Liver (tissue), 9 donors: ENCODE results near the gene ARID5B. TPM values are rescaled to one million over a fixed set of nuclear protein-coding genes. Genes with fewer than 3 reads are reported as not detected.

Source experiments
- DNase-seq: peaks from one replicate; pipeline ENCODE4 v3.0.0-alpha.2; 2017; ENCODE audit warnings: low spot score
- H3K27ac ChIP-seq, 2 donors: one replicate each; pipeline ENCODE4 v1.7.0; 2013; ENCODE audit warnings: inconsistent platforms in 2 of 2, low read length in 2 of 2, control low read depth in 1 of 2, low read depth in 1 of 2, mild to moderate bottlenecking in 1 of 2
- H3K27me3 ChIP-seq, 4 donors: one replicate each; pipeline versions ENCODE4 v1.6.1 to v1.7.0; 2013; ENCODE audit warnings: low read length in 3 of 4, inconsistent platforms in 1 of 4, mild to moderate bottlenecking in 1 of 4, moderate library complexity in 1 of 4; ENCODE audit not compliant: control insufficient read depth in 4 of 4, insufficient read depth in 4 of 4
- H3K36me3 ChIP-seq, 4 donors: one replicate each; pipeline versions ENCODE4 v1.6.1 to v1.7.0; 2013; ENCODE audit warnings: low read length in 3 of 4, mild to moderate bottlenecking in 3 of 4, low read depth in 1 of 4, moderate library complexity in 1 of 4; ENCODE audit not compliant: control insufficient read depth in 4 of 4, insufficient read depth in 3 of 4
- H3K4me1 ChIP-seq, 4 donors: one replicate each; pipeline versions ENCODE4 v1.6.1 to v1.7.0; 2013; ENCODE audit warnings: low read length in 3 of 4, mild to moderate bottlenecking in 3 of 4, moderate library complexity in 1 of 4; ENCODE audit not compliant: control insufficient read depth in 4 of 4, insufficient read depth in 4 of 4
- H3K4me3 ChIP-seq, 3 donors: one replicate each; pipeline versions ENCODE4 v1.6.1 to v1.7.0; 2013; ENCODE audit warnings: low read length in 3 of 3, control low read depth in 1 of 3, low read depth in 1 of 3, mild to moderate bottlenecking in 1 of 3
- H3K9ac ChIP-seq, 2 donors: one replicate each; pipeline ENCODE4 v1.7.0; 2013; ENCODE audit warnings: low read length in 2 of 2, mild to moderate bottlenecking in 2 of 2, moderate library complexity in 2 of 2, control low read depth in 1 of 2, low read depth in 1 of 2
- H3K9me3 ChIP-seq, 4 donors: one replicate each; pipeline versions ENCODE4 v1.6.1 to v1.7.0; 2013; ENCODE audit warnings: low read length in 3 of 4; ENCODE audit not compliant: control insufficient read depth in 4 of 4
- ATF3 ChIP-seq: IDR thresholded peaks from 2 replicates; pipeline ENCODE4 v1.6.1; 2016; ENCODE audit warnings: antibody characterized with exemption
- CTCF ChIP-seq: fragments of 150-350 bp; IDR thresholded peaks from 2 replicates; pipeline ENCODE4 v1.5.1; 2017; ENCODE audit warnings: improper control_type of control experiment, low read depth, low read length; ENCODE audit not compliant: missing input control
- EGR1 ChIP-seq, 2 donors: IDR thresholded peaks; 2 replicates each; pipeline ENCODE4 v1.6.1; 2016 to 2018; ENCODE audit warnings: antibody characterized with exemption in 2 of 2, low read depth in 2 of 2
- FOXA1 ChIP-seq: IDR thresholded peaks from 2 replicates; pipeline ENCODE4 v1.6.1; 2016; ENCODE audit warnings: antibody characterized with exemption
- FOXA2 ChIP-seq: IDR thresholded peaks from 2 replicates; pipeline ENCODE4 v1.6.1; 2016; ENCODE audit warnings: antibody characterized with exemption
- GABPA ChIP-seq, 2 donors: IDR thresholded peaks in 1 of 2; conservative IDR thresholded peaks in 1 of 2; 2 replicates each; pipeline ENCODE4 v1.6.1; 2016; ENCODE audit warnings: antibody characterized with exemption in 2 of 2, mild to moderate bottlenecking in 1 of 2, moderate library complexity in 1 of 2
- HNF4A ChIP-seq, 2 donors: conservative IDR thresholded peaks; 2 replicates each; pipeline ENCODE4 v1.6.1; 2016; ENCODE audit warnings: antibody characterized with exemption in 2 of 2, mild to moderate bottlenecking in 2 of 2
- HNF4G ChIP-seq: IDR thresholded peaks from 2 replicates; pipeline ENCODE4 v1.6.1; 2016; ENCODE audit warnings: antibody characterized with exemption
- JUND ChIP-seq, 2 donors: IDR thresholded peaks; 2 replicates each; pipeline ENCODE4 v1.6.1; 2016; ENCODE audit warnings: antibody characterized with exemption in 2 of 2
- MAX ChIP-seq: IDR thresholded peaks from 2 replicates; pipeline ENCODE4 v1.6.1; 2016; ENCODE audit warnings: antibody characterized with exemption
- NR2F2 ChIP-seq: IDR thresholded peaks from 2 replicates; pipeline ENCODE4 v1.6.1; 2016; ENCODE audit warnings: antibody characterized with exemption
- RAD21 ChIP-seq, 2 donors: IDR thresholded peaks; 2 replicates each; pipeline ENCODE4 v1.6.1; 2016; ENCODE audit warnings: antibody characterized with exemption in 2 of 2, mild to moderate bottlenecking in 2 of 2
- REST ChIP-seq: IDR thresholded peaks from 2 replicates; pipeline ENCODE4 v1.6.1; 2016; ENCODE audit warnings: antibody characterized with exemption, mild to moderate bottlenecking
- RXRA ChIP-seq, 2 donors: IDR thresholded peaks; 2 replicates each; pipeline ENCODE4 v1.6.1; 2017 to 2018; ENCODE audit warnings: antibody characterized with exemption in 2 of 2, mild to moderate bottlenecking in 1 of 2
- SP1 ChIP-seq: IDR thresholded peaks from 2 replicates; pipeline ENCODE4 v1.6.1; 2018; ENCODE audit warnings: antibody characterized with exemption, mild to moderate bottlenecking
- TAF1 ChIP-seq: conservative IDR thresholded peaks from 2 replicates; pipeline ENCODE4 v1.6.1; 2016; ENCODE audit warnings: antibody characterized with exemption, mild to moderate bottlenecking
- YY1 ChIP-seq: IDR thresholded peaks from 2 replicates; pipeline ENCODE4 v1.6.1; 2016; ENCODE audit warnings: antibody characterized with exemption, mild to moderate bottlenecking
- ZBTB33 ChIP-seq: IDR thresholded peaks from 2 replicates; pipeline ENCODE4 v1.6.1; 2016; ENCODE audit warnings: antibody characterized with exemption
- WGBS: extraction: QIAGEN DNeasy Blood & Tissue Kit; methylation state at CpG from one replicate; pipeline ENCODE4 v1.1.7; 2013; 5-methylcytosine and 5-hydroxymethylcytosine counted together
- polyA plus RNA-seq, 2 donors: library from polyadenylated mRNA; stranded (reverse) in 1 of 2; unstranded in 1 of 2; fragments of 200-250 nt in 1 of 2; fragments of >200 nt in 1 of 2; fragmentation: Nextera tagmentation in 1 of 2; extraction: Ambion mirVana in 1 of 2; gene quantifications; one replicate each; pipeline versions ENCODE4 v1.2.1 to v1.2.3, GENCODE V29; 2013 to 2015
- total RNA-seq, 2 donors: library from RNA; depleted of rRNA; stranded (reverse); fragments of >200 nt; gene quantifications; one replicate each; pipeline ENCODE4 v1.2.3, GENCODE V29; 2014
- donor health status: healthy.
- donor health status: healthy.
- donor health status: healthy.
- donor health status: healthy.
- donor health status: healthy.

Gene ARID5B
- total and polyA plus RNA-seq, 4 donors: 1.3 to 6.4 (median 5.2) TPM

- no peak overlapping the region for H3K4me3 ChIP-seq
- WGBS: 77% methylated on average over 5 of the region's 5 CpGs
- H3K27me3 ChIP-seq: no peaks in the 10 kb centered on the region
- H3K36me3 ChIP-seq: peaks cover 0 to 2% (median 0%) of the 10 kb centered on the region in 4 donors
- TF ChIP-seq REST (no peak), JUND (IDR thresholded peaks at IDR 0.05) (no peak), HNF4A (conservative IDR thresholded peaks at IDR 0.05) (no peak), RXRA (IDR thresholded peaks at IDR 0.05) (no peak), HNF4G (no peak), MAX (no peak)
- DNase-seq: no peak
- H3K9ac ChIP-seq: no peak overlapping the region
- H3K4me1 ChIP-seq: no peaks in the 10 kb centered on the region
- H3K9me3 ChIP-seq: no peaks in the 10 kb centered on the region
- no peak overlapping the region for H3K27ac ChIP-seq
Measured at GRCh38 chr10:61911425-61911824, 9.9 kb downstream of the ARID5B start.

GRCh38 chr10:61912981-61913380 lies 11.5 kb downstream of the ARID5B start:
- no peak overlapping the region for H3K27ac ChIP-seq
- H3K4me3 ChIP-seq: no peak overlapping the region
- no peak for TF ChIP-seq TAF1
- no peak for TF ChIP-seq ZBTB33
- no peak for TF ChIP-seq HNF4G
- TF ChIP-seq ATF3: no peak
- no peak for TF ChIP-seq FOXA2
- TF ChIP-seq MAX: no peak
- no peak for TF ChIP-seq SP1
- no peak for TF ChIP-seq RAD21 (IDR thresholded peaks at IDR 0.05)
- no peak for TF ChIP-seq HNF4A (conservative IDR thresholded peaks at IDR 0.05)
- no peak for TF ChIP-seq FOXA1
- TF ChIP-seq GABPA (IDR thresholded peaks at IDR 0.05 in 1 of 2, conservative IDR thresholded peaks at IDR 0.05 in 1 of 2): no peak
- TF ChIP-seq JUND (IDR thresholded peaks at IDR 0.05): no peak
- TF ChIP-seq YY1: no peak
- no peak for TF ChIP-seq EGR1 (IDR thresholded peaks at IDR 0.05; ENCODE audit: low read depth in 2 of 2)
- no peak for TF ChIP-seq REST
- TF ChIP-seq RXRA (IDR thresholded peaks at IDR 0.05): no peak
- TF ChIP-seq NR2F2: no peak
- no peak for TF ChIP-seq CTCF
- H3K27me3 ChIP-seq: no peaks in the 10 kb centered on the region
- no peaks in the 10 kb centered on the region for H3K9me3 ChIP-seq
- no peak for DNase-seq
- H3K4me1 ChIP-seq: no peaks in the 10 kb centered on the region
- peaks cover 0 to 2% (median 0%) of the 10 kb centered on the region in 4 donors for H3K36me3 ChIP-seq
- H3K9ac ChIP-seq: no peak overlapping the region
- 89% methylated on average over 2 of the region's 2 CpGs for WGBS
